K562 (cell line): ENCODE results near the gene SNX25. TPM values are rescaled to one million over a fixed set of nuclear protein-coding genes. Genes with fewer than 3 reads are reported as not detected.

Experiments used
- ATF4 ChIP-seq: fragments of 450-650 bp; formaldehyde crosslinking; IDR thresholded peaks from 2 replicates; pipeline ENCODE4 v1.4.0; 2022; ENCODE audit warnings: mild to moderate bottlenecking, moderate library complexity
- CBX2 ChIP-seq: fragments of 200-600 bp; sonication (generic); IDR thresholded peaks from one replicate; pipeline ENCODE4 v1.6.1; 2012; ENCODE audit warnings: mild to moderate bottlenecking, low read length, inconsistent platforms; ENCODE audit not compliant: insufficient read depth, poor library complexity, severe bottlenecking
- CHCHD3 ChIP-seq: fragments of 250-450 bp; sonication (Bioruptor Pico); IDR thresholded peaks from 2 replicates; pipeline ENCODE4 v2.1.2; 2022; ENCODE audit warnings: mild to moderate bottlenecking
- CXXC5 ChIP-seq: fragments of 250-450 bp; sonication (Bioruptor Pico); IDR thresholded peaks from 2 replicates; pipeline ENCODE4 v1.8.0; 2022; ENCODE audit warnings: inconsistent platforms, mild to moderate bottlenecking, moderate library complexity
- FOXK2 ChIP-seq, 2 experiments: fragments of 450-650 bp; IDR thresholded peaks in 1 of 2; conservative IDR thresholded peaks in 1 of 2; 2 replicates each; pipeline ENCODE4 v1.6.1; 2016; ENCODE audit warnings: low read depth in 2 of 2, mild to moderate bottlenecking in 1 of 2
- GABPB1 ChIP-seq: sonication (generic); formaldehyde crosslinking; IDR thresholded peaks from 2 replicates; pipeline ENCODE4 v1.8.0; 2022; ENCODE audit warnings: mild to moderate bottlenecking, missing genetic modification reagents
- HDAC3 ChIP-seq: fragments of 450-650 bp; IDR thresholded peaks from 2 replicates; pipeline ENCODE4 v1.6.1; 2018; ENCODE audit warnings: borderline replicate concordance, mild to moderate bottlenecking, moderate library complexity; ENCODE audit not compliant: partially characterized antibody
- KLF13 ChIP-seq: fragments of 450-650 bp; IDR thresholded peaks from 2 replicates; pipeline ENCODE4 v1.6.1; 2016; ENCODE audit warnings: missing genetic modification characterization, low read depth, mild to moderate bottlenecking, missing compliant biosample characterization, moderate library complexity, borderline replicate concordance
- polyA plus RNA-seq, 8 experiments: library from polyadenylated mRNA; depleted of rRNA in 4 of 8; stranded (reverse) in 5 of 8; unstranded in 3 of 8; fragments of >200 nt; fragmentation: Nextera tagmentation in 2 of 8; fragmentation: Illumina TruSeq in 1 of 8; extraction: Ambion mirVana in 2 of 8; extraction: Trizol in 1 of 8; gene quantifications; 2 replicates each; pipeline versions ENCODE4 v1.2.1 to v1.2.3, GENCODE V29; 2011 to 2014; ENCODE audit warnings: inconsistent platforms in 1 of 8, missing spikeins in 1 of 8
- total RNA-seq, 7 experiments: library from RNA; depleted of rRNA in 6 of 7; stranded (reverse); fragments of >200 nt in 6 of 7; fragmentation: Illumina TruSeq in 2 of 7; extraction: Trizol in 2 of 7; gene quantifications; 2 replicates each; pipeline versions ENCODE4 v1.2.1 to v1.2.3, GENCODE V29; 2011 to 2021; ENCODE audit warnings: low replicate concordance in 1 of 7
- TF ChIP-seq, protein P1 (sequence below): fragments of 200-600 bp; sonication (generic); IDR thresholded peaks from one replicate; pipeline ENCODE4 v1.6.1; 2012; ENCODE audit warnings: mild to moderate bottlenecking, low read depth, low read length, inconsistent platforms
- TF ChIP-seq, protein P2 (sequence below): sonication (generic); formaldehyde crosslinking; IDR thresholded peaks from 2 replicates; pipeline ENCODE4 v1.8.0; 2022; ENCODE audit warnings: missing genetic modification reagents, mild to moderate bottlenecking, borderline replicate concordance

The SNX25 gene
- total and polyA plus RNA-seq, 9 of the 15 experiments (the other 6 are each of a cell fraction or from before 2014, with no cell fraction given) = 2.5 to 23.4 (median 13.3) TPM

GRCh38 chr4:185395956-185396723, 186.7 kb downstream of the SNX25 start (continued):
- TF ChIP-seq ATF4 (CRISPR knock-in tag) (0 out of 2 replicates have a peak, but pooled peaks have one; percentile 2), HDAC3 (no peak), FOXK2 (conservative IDR thresholded peaks at IDR 0.05 in 1 of 2, IDR thresholded peaks at IDR 0.05 in 1 of 2; ENCODE audit: low read depth in 2 of 2) (peak; percentile 97 to 98; a peak in 3 of 4 replicates), KLF13 (no peak), CXXC5 (CRISPR knock-in tag) (peak; percentile 90), GABPB1 (CRISPR knock-in tag) (peak; percentile 94), CBX2 (no peak), CHCHD3 (CRISPR knock-in tag) (no peak)
- TF ChIP-seq, protein P1, sequence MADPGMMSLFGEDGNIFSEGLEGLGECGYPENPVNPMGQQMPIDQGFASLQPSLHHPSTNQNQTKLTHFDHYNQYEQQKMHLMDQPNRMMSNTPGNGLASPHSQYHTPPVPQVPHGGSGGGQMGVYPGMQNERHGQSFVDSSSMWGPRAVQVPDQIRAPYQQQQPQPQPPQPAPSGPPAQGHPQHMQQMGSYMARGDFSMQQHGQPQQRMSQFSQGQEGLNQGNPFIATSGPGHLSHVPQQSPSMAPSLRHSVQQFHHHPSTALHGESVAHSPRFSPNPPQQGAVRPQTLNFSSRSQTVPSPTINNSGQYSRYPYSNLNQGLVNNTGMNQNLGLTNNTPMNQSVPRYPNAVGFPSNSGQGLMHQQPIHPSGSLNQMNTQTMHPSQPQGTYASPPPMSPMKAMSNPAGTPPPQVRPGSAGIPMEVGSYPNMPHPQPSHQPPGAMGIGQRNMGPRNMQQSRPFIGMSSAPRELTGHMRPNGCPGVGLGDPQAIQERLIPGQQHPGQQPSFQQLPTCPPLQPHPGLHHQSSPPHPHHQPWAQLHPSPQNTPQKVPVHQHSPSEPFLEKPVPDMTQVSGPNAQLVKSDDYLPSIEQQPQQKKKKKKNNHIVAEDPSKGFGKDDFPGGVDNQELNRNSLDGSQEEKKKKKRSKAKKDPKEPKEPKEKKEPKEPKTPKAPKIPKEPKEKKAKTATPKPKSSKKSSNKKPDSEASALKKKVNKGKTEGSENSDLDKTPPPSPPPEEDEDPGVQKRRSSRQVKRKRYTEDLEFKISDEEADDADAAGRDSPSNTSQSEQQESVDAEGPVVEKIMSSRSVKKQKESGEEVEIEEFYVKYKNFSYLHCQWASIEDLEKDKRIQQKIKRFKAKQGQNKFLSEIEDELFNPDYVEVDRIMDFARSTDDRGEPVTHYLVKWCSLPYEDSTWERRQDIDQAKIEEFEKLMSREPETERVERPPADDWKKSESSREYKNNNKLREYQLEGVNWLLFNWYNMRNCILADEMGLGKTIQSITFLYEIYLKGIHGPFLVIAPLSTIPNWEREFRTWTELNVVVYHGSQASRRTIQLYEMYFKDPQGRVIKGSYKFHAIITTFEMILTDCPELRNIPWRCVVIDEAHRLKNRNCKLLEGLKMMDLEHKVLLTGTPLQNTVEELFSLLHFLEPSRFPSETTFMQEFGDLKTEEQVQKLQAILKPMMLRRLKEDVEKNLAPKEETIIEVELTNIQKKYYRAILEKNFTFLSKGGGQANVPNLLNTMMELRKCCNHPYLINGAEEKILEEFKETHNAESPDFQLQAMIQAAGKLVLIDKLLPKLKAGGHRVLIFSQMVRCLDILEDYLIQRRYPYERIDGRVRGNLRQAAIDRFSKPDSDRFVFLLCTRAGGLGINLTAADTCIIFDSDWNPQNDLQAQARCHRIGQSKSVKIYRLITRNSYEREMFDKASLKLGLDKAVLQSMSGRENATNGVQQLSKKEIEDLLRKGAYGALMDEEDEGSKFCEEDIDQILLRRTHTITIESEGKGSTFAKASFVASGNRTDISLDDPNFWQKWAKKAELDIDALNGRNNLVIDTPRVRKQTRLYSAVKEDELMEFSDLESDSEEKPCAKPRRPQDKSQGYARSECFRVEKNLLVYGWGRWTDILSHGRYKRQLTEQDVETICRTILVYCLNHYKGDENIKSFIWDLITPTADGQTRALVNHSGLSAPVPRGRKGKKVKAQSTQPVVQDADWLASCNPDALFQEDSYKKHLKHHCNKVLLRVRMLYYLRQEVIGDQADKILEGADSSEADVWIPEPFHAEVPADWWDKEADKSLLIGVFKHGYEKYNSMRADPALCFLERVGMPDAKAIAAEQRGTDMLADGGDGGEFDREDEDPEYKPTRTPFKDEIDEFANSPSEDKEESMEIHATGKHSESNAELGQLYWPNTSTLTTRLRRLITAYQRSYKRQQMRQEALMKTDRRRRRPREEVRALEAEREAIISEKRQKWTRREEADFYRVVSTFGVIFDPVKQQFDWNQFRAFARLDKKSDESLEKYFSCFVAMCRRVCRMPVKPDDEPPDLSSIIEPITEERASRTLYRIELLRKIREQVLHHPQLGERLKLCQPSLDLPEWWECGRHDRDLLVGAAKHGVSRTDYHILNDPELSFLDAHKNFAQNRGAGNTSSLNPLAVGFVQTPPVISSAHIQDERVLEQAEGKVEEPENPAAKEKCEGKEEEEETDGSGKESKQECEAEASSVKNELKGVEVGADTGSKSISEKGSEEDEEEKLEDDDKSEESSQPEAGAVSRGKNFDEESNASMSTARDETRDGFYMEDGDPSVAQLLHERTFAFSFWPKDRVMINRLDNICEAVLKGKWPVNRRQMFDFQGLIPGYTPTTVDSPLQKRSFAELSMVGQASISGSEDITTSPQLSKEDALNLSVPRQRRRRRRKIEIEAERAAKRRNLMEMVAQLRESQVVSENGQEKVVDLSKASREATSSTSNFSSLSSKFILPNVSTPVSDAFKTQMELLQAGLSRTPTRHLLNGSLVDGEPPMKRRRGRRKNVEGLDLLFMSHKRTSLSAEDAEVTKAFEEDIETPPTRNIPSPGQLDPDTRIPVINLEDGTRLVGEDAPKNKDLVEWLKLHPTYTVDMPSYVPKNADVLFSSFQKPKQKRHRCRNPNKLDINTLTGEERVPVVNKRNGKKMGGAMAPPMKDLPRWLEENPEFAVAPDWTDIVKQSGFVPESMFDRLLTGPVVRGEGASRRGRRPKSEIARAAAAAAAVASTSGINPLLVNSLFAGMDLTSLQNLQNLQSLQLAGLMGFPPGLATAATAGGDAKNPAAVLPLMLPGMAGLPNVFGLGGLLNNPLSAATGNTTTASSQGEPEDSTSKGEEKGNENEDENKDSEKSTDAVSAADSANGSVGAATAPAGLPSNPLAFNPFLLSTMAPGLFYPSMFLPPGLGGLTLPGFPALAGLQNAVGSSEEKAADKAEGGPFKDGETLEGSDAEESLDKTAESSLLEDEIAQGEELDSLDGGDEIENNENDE = no peak
- TF ChIP-seq, protein P2, sequence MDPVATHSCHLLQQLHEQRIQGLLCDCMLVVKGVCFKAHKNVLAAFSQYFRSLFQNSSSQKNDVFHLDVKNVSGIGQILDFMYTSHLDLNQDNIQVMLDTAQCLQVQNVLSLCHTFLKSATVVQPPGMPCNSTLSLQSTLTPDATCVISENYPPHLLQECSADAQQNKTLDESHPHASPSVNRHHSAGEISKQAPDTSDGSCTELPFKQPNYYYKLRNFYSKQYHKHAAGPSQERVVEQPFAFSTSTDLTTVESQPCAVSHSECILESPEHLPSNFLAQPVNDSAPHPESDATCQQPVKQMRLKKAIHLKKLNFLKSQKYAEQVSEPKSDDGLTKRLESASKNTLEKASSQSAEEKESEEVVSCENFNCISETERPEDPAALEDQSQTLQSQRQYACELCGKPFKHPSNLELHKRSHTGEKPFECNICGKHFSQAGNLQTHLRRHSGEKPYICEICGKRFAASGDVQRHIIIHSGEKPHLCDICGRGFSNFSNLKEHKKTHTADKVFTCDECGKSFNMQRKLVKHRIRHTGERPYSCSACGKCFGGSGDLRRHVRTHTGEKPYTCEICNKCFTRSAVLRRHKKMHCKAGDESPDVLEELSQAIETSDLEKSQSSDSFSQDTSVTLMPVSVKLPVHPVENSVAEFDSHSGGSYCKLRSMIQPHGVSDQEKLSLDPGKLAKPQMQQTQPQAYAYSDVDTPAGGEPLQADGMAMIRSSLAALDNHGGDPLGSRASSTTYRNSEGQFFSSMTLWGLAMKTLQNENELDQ = peak; percentile 78; the same call in 1 of the 2 replicates
